Stimulated activated naive CD4-positive, alpha-beta T cell treated with Interleukin-2 at 50 U/mL for 16 hours (primary cell): ENCODE results near the gene GALNT10.
"Not testable (repeated sequence)": the region's sequence is repeated elsewhere in the genome, so short reads cannot be mapped to it uniquely, and the experiment has no call there.

Experiments used
- DNase-seq: peaks from one replicate; lab custom pipeline; 2025; lab: John Stamatoyannopoulos, UW

The GALNT10 gene, protein sequence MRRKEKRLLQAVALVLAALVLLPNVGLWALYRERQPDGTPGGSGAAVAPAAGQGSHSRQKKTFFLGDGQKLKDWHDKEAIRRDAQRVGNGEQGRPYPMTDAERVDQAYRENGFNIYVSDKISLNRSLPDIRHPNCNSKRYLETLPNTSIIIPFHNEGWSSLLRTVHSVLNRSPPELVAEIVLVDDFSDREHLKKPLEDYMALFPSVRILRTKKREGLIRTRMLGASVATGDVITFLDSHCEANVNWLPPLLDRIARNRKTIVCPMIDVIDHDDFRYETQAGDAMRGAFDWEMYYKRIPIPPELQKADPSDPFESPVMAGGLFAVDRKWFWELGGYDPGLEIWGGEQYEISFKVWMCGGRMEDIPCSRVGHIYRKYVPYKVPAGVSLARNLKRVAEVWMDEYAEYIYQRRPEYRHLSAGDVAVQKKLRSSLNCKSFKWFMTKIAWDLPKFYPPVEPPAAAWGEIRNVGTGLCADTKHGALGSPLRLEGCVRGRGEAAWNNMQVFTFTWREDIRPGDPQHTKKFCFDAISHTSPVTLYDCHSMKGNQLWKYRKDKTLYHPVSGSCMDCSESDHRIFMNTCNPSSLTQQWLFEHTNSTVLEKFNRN

GRCh38 chr5:154190595-154191304, at the start of gene GALNT10:
Gene GALNT10, plus strand, starts transcription at chr5:154190733. Its CDS starts 134 bp downstream, at chr5:154190867.
- peak; percentile 66 for DNase-seq

DNA sequence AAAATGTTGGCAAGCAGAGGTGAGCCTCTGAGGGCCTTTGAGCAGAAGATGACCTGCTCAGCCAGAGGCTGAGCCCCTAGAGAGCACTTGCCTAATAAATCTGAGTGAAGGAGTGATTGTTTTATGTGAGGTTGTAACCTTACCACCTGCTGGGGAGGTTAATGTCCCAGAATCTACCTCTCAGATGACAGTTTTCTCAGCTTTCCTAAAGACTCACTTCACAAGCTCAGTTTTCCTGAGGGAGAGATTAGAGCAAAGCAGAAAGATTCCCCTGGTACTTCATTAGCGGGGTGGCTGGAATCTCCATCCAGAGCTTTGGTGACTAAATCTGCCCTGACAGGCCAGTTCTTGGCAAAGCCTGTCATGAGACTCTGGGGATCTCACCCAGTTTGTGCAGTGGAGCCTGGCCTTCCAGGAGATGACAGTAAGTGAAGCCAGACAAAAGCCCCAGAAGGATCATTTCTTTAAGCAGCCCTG, 48.8 kb upstream of the GALNT10 start:
- DNase-seq: no peak

DNA sequence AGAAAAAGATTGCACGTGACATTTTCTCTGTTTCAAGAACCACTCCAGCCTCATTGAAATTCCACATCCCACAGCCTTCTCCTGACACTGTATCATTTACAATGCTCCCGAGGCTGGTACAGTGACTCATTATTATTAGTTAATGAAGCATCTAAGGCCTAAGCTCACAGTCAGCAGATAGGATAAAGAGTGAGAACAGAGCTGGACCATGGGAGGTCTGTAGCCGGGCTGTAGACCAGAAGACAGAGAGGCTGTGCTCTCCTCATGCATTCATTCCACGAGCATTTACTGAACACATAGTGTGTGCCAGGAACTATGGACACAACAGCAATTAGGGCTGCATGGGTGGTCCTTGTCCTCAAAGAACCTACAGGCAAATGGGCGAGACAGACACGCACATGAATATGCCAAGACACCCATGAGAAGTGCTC, 47.3 kb upstream of the GALNT10 start:
- no peak for DNase-seq

GRCh38 chr5:154145268-154145667, 45.3 kb upstream of the GALNT10 start:
- no peak for DNase-seq

DNA sequence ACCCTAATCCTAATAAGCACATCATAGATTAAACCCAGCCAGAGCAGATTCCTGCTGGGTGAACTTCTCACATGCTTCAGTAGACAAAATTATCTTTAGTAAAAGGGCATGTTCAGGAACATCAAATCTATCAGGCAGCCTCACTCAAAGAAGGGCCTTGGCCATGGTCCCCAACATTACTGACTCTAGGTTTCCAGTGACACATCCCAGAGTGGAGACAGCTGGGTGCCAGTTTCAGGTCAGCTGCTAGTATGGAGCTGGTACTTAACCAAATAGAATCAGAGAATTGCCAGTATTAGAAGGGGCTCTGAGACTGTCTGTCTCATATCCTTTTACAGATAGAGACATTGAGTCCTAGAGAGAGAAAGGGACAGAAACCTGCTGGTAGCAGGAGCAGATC, 44.1 kb upstream of the GALNT10 start:
- no peak for DNase-seq

DNA sequence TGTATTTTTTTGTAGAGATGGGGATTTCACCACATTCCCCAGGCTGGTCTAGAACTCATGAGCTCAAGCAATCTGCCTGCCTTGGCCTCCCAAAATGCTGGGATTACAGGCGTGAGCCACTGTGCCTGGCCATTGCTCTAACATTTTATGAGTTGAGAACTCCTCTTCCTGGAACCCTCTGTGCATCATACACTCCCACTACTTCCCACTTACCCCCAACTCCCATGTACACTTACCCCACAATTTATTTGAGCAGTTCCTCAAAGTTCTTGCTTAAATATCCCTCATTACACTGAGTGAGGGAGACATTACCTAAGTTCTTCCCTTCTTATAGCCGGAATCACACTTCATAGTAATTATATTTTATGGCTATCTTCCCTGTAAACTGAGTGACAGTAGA, 42.9 kb upstream of the GALNT10 start:
- DNase-seq: no peak

DNA sequence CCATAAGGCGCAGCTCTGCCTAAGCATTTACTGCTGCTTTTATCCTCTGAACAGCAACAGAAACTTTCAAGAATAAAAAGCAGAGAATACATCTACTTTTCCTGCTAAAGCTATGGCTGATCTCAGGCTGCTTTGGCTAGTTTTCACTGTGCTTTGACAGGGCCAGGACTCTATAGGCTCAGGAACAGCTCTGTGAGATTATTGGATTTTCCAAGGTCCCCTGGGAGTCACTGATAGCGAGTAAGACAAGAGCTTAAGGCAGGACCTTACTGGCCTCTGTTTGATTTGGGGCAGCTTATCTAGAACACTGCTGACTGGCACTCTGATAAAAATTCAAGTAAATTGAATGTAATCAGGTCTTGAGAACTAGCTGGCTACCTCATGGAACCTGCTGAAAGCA, 40.1 kb upstream of the GALNT10 start:
- not testable (repeated sequence) for DNase-seq

- DNase-seq: no peak
Measured at GRCh38 chr5:154157483-154158378, 32.8 kb upstream of the GALNT10 start.

GRCh38 chr5:154158379-154158737, 32.2 kb upstream of the GALNT10 start:
- DNase-seq: no peak

GRCh38 chr5:154159343-154159742, 31.2 kb upstream of the GALNT10 start:
- no peak for DNase-seq

DNA sequence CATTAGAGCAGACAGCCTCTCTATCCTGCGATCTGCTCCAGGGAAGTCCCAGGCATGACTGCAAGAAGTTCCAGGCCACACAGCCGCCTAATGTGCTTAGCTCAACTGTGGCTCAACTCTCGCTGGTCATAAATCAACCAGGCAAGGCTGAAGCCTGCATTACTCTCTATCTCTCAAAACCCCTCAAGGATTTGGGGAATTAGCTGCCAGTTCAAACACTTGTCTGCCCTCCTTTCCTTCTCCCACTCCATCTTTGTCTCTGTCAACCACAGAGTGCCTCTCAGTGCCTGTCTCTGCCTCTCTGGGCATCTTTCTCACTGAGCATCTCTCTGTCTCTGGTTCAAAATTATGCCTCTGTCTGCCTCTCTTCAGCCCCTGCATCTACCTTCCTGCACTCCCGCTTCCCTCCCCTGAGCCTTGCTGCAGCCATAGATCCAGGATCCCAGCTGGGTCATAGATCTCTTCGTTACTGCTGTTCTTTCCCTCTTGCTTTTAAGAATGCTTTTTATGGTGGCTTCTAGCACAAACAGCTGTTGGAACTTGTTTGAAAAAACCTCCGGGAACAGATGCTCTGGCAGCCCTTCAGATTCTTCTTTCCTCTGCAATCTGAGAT, 27.9 kb upstream of the GALNT10 start:
- DNase-seq: no peak

- no peak for DNase-seq
Measured at GRCh38 chr5:154163327-154164248, 26.9 kb upstream of the GALNT10 start.

DNA sequence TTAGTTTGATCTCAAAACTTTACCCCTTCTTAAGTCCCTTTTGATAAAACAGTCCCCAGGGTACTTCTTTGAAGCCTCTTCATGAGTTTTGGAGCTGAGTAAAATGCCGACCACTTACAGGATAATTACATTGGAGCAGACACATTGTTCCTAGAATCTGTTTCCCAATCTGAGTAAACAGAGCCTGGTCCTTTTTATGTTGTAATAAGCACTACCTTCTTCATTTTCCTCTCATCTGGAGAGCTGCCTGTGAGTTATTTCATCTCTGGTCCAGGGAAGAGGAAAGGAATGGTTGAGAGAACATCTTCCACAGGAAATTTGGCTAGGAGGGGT, 26.3 kb upstream of the GALNT10 start:
- no peak for DNase-seq

- DNase-seq: no peak
Measured at GRCh38 chr5:154165886-154166285, 24.6 kb upstream of the GALNT10 start.

GRCh38 chr5:154166901-154167791, 23.4 kb upstream of the GALNT10 start:
- DNase-seq: no peak

- DNase-seq: no peak
Measured at GRCh38 chr5:154168395-154168794, 22.1 kb upstream of the GALNT10 start.

- DNase-seq: no peak
Measured at GRCh38 chr5:154172785-154173184, 17.7 kb upstream of the GALNT10 start.

DNA sequence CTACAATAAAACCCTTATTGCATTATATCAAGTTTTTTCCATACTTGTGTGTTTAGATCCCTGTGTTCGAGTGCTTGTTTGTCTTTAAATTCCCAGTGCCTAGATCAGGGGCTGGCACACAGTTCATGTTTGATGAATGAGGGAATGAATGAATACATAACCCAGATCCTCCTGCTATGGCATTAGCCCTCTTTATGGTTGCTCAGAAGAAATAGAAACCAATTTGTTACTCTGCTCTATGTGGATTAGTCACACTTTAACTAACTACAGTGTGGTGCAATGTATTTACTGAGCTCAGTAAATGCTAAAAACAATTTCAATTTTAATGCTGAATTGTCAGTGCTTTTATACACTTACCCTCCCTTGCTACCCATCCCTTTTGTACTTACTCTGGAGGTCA, 16.4 kb upstream of the GALNT10 start:
- DNase-seq: no peak

- no peak for DNase-seq
Measured at GRCh38 chr5:154176181-154176580, 14.4 kb upstream of the GALNT10 start.
